Brain microvascular endothelial cell (primary cell): ENCODE data around the gene MAGEA1.

ENCODE experiments used
- DNase-seq: peaks from one replicate; pipeline ENCODE4 v3.0.0-alpha.2; 2020
- H3K27ac ChIP-seq: fragments of 250-450 bp; sonication (Bioruptor Pico); 2 replicates; pipeline ENCODE4 v1.5.1; 2020; ENCODE audit warnings: mild to moderate bottlenecking, moderate library complexity
- H3K27me3 ChIP-seq: fragments of 250-450 bp; sonication (Bioruptor Pico); replicated peaks from 2 replicates; pipeline ENCODE4 v1.5.1; 2020; ENCODE audit warnings: mild to moderate bottlenecking
- H3K36me3 ChIP-seq: fragments of 250-450 bp; sonication (Bioruptor Pico); replicated peaks from 2 replicates; pipeline ENCODE4 v1.5.1; 2020; ENCODE audit warnings: mild to moderate bottlenecking
- H3K4me3 ChIP-seq: 2 replicates; pipeline ENCODE4 v1.5.1; 2011; ENCODE audit warnings: low read depth, mild to moderate bottlenecking, control low read depth, low read length, moderate library complexity
- CTCF ChIP-seq: IDR thresholded peaks from 2 replicates; pipeline ENCODE4 v1.5.1; 2011; ENCODE audit warnings: low read depth, mild to moderate bottlenecking, moderate library complexity, low read length, control low read depth, inconsistent platforms; ENCODE audit errors: missing control alignments
- in situ Hi-C: cut with HindIII; loops from 2 replicates; pipeline ENCODE4 v1.10.0; 2017; ENCODE audit warnings: low sequenced_read_pairs, low pct_ligation_motif_present

Gene MAGEA1

GRCh38 chrX:153226344-153227185 is 47.5 kb downstream of the MAGEA1 start:
- TF ChIP-seq CTCF: no peak
- DNase-seq: peak; percentile 12
- H3K27me3 ChIP-seq: no peaks in the 10 kb centered on the region
- in situ Hi-C loops: no loop called here
- no peaks in the 10 kb centered on the region for H3K36me3 ChIP-seq
- H3K27ac ChIP-seq: no peak overlapping the region
- no peak overlapping the region for H3K4me3 ChIP-seq
